Naive thymus-derived CD8-positive, alpha-beta T cell (primary cell): ENCODE results near the gene VRK2. TPM values are rescaled to one million over a fixed set of nuclear protein-coding genes. Genes with fewer than 3 reads are reported as not detected.

Experiments used
- ATAC-seq, 2 donors: fragments of 150-1000 bp; cut with Tn5 transposase in 1 of 2; sonication (Bioruptor Pico), chemical (Tn5 transposase) in 1 of 2; 1 replicate in 1 of 2; 2 replicates in 1 of 2; pipeline ENCODE4 v1.10.0; 2021; ENCODE audit warnings: mild to moderate bottlenecking in 2 of 2, moderate library complexity in 2 of 2
- POLR2A ChIA-PET: fragments of 350-600 bp; sonication (Branson Sonifier 250); formaldehyde crosslinking; loops from one replicate; lab custom pipeline; 2021; ENCODE audit warnings: antibody characterized with exemption; lab: Charles Lee
- DNase-seq, 10 donors: peaks; one replicate each; pipeline versions ENCODE4 v3.0.0 to v3.0.0-alpha.2; 2020 to 2022
- H3K27ac Mint-ChIP-seq, 10 donors: one replicate each; pipeline ENCODE4 v1.8.0; 2020 to 2022; ENCODE audit warnings: mild to moderate bottlenecking in 10 of 10, mixed read lengths in 10 of 10, moderate library complexity in 4 of 10, inconsistent platforms in 1 of 10
- H3K27me3 Mint-ChIP-seq, 5 donors: one replicate each; pipeline ENCODE4 v1.8.0; 2021 to 2022; ENCODE audit warnings: mixed read lengths in 5 of 5
- H3K36me3 Mint-ChIP-seq, 3 donors: one replicate each; pipeline ENCODE4 v1.8.0; 2020 to 2022; ENCODE audit warnings: mixed read lengths in 3 of 3, mild to moderate bottlenecking in 2 of 3, inconsistent platforms in 1 of 3
- H3K4me1 Mint-ChIP-seq, 4 donors: one replicate each; pipeline ENCODE4 v1.8.0; 2021 to 2022; ENCODE audit warnings: mixed read lengths in 4 of 4
- H3K4me3 Mint-ChIP-seq, 10 donors: one replicate each; pipeline ENCODE4 v1.8.0; 2020 to 2022; ENCODE audit warnings: mild to moderate bottlenecking in 10 of 10, mixed read lengths in 10 of 10, moderate library complexity in 6 of 10, inconsistent platforms in 1 of 10
- H3K9me3 Mint-ChIP-seq, 9 donors: one replicate each; pipeline ENCODE4 v1.8.0; 2020 to 2022; ENCODE audit warnings: mixed read lengths in 9 of 9, mild to moderate bottlenecking in 3 of 9, inconsistent platforms in 1 of 9, moderate library complexity in 1 of 9
- polyA plus RNA-seq, 3 donors: library from polyadenylated mRNA; unstranded; fragments of 300-500 nt; fragmentation: Illumina TruSeq; gene quantifications; one replicate each; pipeline ENCODE4 v1.2.3, GENCODE V29; 2021
- total RNA-seq, 8 experiments: library from RNA in 2 of 8; stranded (reverse) in 2 of 8; gene quantifications; one replicate each; pipeline ENCODE4 v1.2.3 and lab custom pipeline; 2021 to 2026

The VRK2 gene
- total and polyA plus RNA-seq, 5 experiments from 2014 or later = 10.7 to 16.8 (median 15.6) TPM

DNA sequence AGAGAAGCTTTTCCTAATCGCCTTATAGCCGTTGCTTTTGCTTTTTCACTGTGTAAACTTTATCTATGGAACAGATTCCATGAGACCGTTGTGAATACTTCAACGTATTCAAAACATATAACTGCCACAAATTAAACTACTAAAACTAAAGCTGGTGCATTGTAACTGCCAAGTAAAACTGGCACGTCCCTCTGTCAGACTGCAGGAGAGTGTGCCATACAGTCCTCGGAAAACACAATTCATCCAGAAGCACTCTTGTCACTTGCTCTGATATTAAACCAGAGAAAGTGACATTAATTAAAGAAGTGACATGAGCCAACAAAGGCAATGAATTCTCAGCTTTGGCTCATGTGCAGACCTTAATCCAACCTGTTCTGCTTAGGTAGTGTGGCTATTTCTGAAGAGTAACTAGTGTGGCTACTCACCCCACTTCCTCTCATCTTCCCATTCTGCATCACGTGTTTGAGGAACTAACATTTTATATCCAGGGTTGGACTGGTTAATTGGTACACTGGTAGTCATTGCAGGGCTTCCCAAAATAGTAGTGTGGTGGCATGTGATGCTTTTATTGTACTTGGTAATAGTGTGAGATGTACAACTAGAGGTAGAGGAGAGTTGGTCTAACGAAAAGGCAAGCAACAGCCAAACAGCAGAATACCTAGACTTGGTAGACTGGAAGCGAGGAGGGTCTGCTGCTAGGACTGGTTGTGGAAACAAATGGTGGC is 9.7 kb downstream of the VRK2 start:
- DNase-seq (no peak), ATAC-seq (no peak)
- H3K4me1 Mint-ChIP-seq = peaks cover 0 to 8% (median 3%) of the 10 kb centered on the region in 4 donors
- H3K36me3 Mint-ChIP-seq = peaks cover 0 to 48% (median 27%) of the 10 kb centered on the region in 3 donors
- POLR2A ChIA-PET = no interaction called here
- no peaks in the 10 kb centered on the region for H3K9me3 Mint-ChIP-seq
- H3K27me3 Mint-ChIP-seq = no peaks in the 10 kb centered on the region
- H3K27ac Mint-ChIP-seq = no peak overlapping the region
- H3K4me3 Mint-ChIP-seq = no peak overlapping the region

DNA sequence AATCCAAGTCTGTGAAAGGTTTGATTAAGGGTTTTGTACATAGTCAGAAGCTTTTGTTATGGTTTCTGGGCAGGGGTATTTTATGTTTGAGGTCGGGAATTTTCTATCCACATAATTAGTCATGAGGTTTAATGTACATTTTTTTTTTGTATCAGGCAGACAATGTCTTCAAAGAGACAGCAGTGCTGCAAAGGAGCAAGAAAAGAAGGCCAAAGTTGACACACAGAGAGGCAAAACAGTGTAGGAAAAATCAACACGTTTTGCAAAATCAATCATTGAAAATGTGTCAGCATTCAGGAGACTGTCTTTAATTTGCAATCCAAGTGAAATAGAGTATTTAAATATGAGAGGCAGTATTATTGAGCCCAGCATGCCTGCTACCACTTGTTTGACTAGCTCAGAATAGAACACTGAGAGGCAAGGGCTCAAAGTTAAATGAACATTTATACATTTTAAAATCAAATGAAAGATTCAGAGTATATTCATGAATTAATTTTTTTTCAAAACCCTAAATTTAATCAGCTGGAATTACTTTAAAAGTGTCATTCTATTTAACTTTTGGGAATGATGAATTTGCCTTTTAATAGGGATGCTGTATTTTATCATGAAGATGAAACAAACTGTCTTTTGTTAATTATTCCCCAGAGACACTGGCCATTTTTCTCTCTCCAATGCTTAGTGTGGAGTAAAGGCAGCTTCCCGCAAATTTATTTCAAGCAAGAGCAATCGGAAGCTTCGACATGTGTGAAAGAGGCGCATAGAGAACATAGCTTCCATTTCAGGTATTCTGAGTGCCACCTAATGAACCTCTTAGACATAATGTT is 11.3 kb downstream of the VRK2 start:
- DNase-seq (no peak), ATAC-seq (no peak)
- no peaks in the 10 kb centered on the region for H3K9me3 Mint-ChIP-seq
- H3K27me3 Mint-ChIP-seq = no peaks in the 10 kb centered on the region
- H3K36me3 Mint-ChIP-seq = peaks cover 0 to 41% (median 27%) of the 10 kb centered on the region in 3 donors
- POLR2A ChIA-PET = no interaction called here
- no peak overlapping the region for H3K27ac Mint-ChIP-seq
- H3K4me3 Mint-ChIP-seq = no peak overlapping the region
- peaks cover 7 to 14% (median 10%) of the 10 kb centered on the region in 4 donors for H3K4me1 Mint-ChIP-seq

DNA sequence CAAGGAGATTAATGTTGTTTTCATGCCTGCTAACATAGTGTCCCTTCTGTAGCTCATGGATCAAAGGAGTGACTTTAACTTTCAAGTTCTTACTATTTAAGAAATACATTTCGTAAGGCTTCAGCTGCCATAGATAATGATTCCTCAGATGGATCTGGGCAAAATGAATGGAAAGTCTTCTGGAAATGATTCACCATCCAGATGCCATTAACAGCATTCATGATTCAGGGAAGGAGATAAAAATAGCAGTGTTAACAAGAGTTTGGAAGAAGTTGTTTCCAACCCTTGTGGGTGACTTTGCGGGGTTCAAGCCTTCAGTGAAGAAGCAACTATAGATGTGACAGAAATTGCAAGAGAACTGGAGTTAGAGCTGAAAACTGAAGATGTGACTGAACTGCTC is 17.0 kb downstream of the VRK2 start:
- no peak for DNase-seq
- H3K9me3 Mint-ChIP-seq = peaks cover 0 to 6% (median 4%) of the 10 kb centered on the region in 9 donors
- peaks cover 20 to 47% (median 32%) of the 10 kb centered on the region in 4 donors for H3K4me1 Mint-ChIP-seq
- no peaks in the 10 kb centered on the region for H3K27me3 Mint-ChIP-seq
- peaks cover 6 to 29% (median 24%) of the 10 kb centered on the region in 3 donors for H3K36me3 Mint-ChIP-seq
- peak overlapping the region in 4 of 10 donors; percentile 2 to 28 (median 6) for H3K27ac Mint-ChIP-seq
- H3K4me3 Mint-ChIP-seq = peak overlapping the region in 9 of 10 donors; percentile 8 to 77 (median 60)
- POLR2A ChIA-PET = no interaction called here
- ATAC-seq = no peak

DNA sequence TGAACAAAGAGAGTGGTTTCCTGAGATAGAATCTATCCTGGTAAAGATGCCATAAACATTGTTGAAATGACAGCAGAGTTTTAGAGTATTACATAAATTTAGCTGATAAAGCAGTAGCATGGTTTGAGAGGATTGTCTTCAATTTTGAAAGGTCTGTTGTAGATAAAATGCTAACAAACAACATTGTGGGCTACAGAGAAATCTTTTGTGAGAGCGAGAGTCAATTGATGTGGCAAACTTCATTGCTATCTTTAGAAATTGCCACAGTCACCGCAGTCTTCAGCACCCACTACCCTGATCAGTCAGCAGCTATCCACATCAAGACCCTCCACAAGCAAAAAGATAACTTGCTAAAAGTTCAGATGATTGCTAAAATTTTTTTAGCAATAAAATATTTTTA is 17.5 kb downstream of the VRK2 start:
- DNase-seq (peak in 4 of 10 donors; percentile 5 to 44 (median 26)), ATAC-seq (peak; percentile 77 to 81)
- Mint-ChIP-seq H3K27ac (peak overlapping the region in 4 of 10 donors; percentile 2 to 28 (median 6)), H3K36me3 (peaks cover 11 to 30% (median 24%) of the 10 kb centered on the region in 3 donors), H3K4me1 (peaks cover 20 to 47% (median 32%) of the 10 kb centered on the region in 4 donors), H3K4me3 (peak overlapping the region in 9 of 10 donors; percentile 8 to 77 (median 60)), H3K9me3 (peaks cover 0 to 10% (median 5%) of the 10 kb centered on the region in 9 donors), H3K27me3 (no peaks in the 10 kb centered on the region)
- POLR2A ChIA-PET = no interaction called here

DNA sequence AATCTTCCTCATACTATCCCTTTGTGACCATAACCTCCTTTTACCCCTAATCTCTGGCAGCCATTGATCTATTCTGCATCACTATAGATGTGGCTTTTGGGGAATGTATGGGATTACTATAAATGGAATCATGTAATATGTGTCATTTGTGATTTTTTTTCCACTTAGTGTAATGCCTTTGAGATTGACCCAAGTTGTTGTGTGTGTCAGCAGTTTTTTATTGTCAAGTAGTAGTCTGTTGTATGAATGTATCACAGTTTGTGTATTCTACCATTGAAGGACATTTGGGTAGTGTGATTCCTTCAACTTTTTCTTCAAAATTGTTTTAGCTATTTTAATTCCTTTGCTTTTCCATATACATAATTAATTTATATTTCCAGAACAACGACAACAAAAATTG is 18.6 kb downstream of the VRK2 start:
- Mint-ChIP-seq H3K27me3 (no peaks in the 10 kb centered on the region), H3K9me3 (peaks cover 0 to 18% (median 5%) of the 10 kb centered on the region in 9 donors), H3K4me1 (peaks cover 20 to 45% (median 33%) of the 10 kb centered on the region in 4 donors), H3K36me3 (peaks cover 12 to 34% (median 26%) of the 10 kb centered on the region in 3 donors), H3K27ac (no peak overlapping the region), H3K4me3 (no peak overlapping the region)
- ATAC-seq (no peak), DNase-seq (no peak)
- POLR2A ChIA-PET = no interaction called here

DNA sequence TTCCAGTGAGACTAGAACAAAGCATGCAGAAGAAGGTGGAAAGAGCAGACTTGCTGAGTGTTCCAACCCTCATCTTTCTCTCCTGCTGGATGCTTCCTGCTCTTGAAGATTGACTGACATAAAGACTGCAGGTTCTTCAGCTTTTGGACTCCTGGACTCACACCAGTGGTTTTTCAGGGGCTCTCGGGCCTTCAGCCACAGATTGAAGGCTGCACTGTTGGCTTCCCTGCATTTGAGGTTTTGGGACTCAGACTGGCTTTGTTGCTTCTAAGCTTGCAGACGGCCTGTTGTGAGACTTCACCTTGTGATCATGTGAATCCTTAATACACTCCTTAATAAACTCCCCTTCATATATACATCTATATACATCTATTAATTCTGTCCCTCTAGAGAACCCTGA is 20.4 kb downstream of the VRK2 start:
- POLR2A ChIA-PET = no interaction called here
- H3K9me3 Mint-ChIP-seq = peaks cover 0 to 22% (median 5%) of the 10 kb centered on the region in 9 donors
- peaks cover 15 to 34% (median 22%) of the 10 kb centered on the region in 3 donors for H3K36me3 Mint-ChIP-seq
- peaks cover 21 to 49% (median 32%) of the 10 kb centered on the region in 4 donors for H3K4me1 Mint-ChIP-seq
- no peak for DNase-seq
- H3K27ac Mint-ChIP-seq = peak overlapping the region in 1 of 10 donors; percentile 53
- H3K27me3 Mint-ChIP-seq = no peaks in the 10 kb centered on the region
- ATAC-seq = no peak
- H3K4me3 Mint-ChIP-seq = no peak overlapping the region

DNA sequence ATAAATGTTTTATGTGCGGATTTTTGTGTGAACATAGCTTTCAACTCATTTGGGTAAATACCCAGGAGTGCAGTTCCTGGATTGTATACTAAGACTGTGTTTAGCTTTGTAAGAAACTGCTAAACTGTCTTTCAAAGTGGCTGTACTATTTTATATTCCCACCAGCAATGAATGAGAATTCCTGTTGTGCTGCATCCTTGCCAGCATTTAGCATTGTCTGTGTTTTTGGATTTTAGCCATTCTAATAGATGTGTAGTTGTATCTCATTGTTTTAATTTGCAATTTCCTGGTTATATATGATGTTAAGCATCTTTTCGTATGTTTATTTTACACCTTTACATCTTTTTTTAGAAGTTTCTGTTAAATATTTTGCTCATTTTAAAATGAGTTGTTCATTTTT is 24.2 kb downstream of the VRK2 start:
- Mint-ChIP-seq H3K4me3 (no peak overlapping the region), H3K36me3 (peaks cover 15 to 54% (median 24%) of the 10 kb centered on the region in 3 donors), H3K9me3 (peaks cover 0 to 22% (median 7%) of the 10 kb centered on the region in 9 donors), H3K27me3 (no peaks in the 10 kb centered on the region), H3K27ac (no peak overlapping the region), H3K4me1 (peaks cover 6 to 27% (median 10%) of the 10 kb centered on the region in 4 donors)
- DNase-seq = no peak
- no peak for ATAC-seq
- POLR2A ChIA-PET = no interaction called here

DNA sequence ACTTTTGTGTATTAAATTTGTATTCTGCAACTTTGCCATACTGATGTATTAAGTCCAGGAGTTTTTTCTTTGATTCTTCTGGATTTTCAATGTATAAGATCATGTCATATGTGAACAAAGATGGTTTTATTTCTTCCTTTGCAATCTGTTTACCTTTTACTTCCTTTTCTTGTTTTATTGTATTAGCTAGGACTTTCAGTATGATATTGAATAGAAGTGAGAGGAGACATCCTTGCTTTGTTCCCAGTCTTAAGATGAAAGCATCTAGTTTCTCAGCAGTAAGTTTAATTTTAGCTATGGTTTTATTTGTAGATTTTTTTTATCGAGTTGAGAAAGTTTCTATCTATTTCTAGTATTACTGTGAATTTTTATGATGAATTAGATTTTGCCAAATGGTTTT is 25.5 kb downstream of the VRK2 start:
- no peak overlapping the region for H3K4me3 Mint-ChIP-seq
- no peak for ATAC-seq
- DNase-seq = no peak
- no peaks in the 10 kb centered on the region for H3K27me3 Mint-ChIP-seq
- no peak overlapping the region for H3K27ac Mint-ChIP-seq
- peaks cover 0 to 22% (median 7%) of the 10 kb centered on the region in 9 donors for H3K9me3 Mint-ChIP-seq
- peaks cover 15 to 50% (median 22%) of the 10 kb centered on the region in 3 donors for H3K36me3 Mint-ChIP-seq
- POLR2A ChIA-PET = no interaction called here
- H3K4me1 Mint-ChIP-seq = peaks cover 0 to 17% (median 4%) of the 10 kb centered on the region in 4 donors

DNA sequence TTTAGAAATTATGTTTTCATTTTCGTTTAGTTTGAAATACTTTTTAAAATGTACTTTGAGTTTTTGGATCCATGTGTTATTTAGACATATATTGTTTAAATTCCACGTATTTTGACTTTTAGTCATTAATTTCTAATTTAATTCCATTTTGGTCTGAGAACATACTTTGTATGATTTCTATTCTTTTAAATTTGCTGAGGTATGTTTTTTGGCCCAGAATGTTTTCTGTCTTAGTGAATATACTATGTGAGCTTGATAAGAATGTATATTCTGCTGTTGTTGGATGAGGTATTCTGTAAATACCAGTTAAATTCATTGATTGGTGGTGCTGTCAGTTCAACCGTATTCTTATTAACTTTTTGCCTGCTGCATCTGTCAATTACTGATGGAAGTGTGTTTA is 26.4 kb downstream of the VRK2 start:
- peaks cover 0 to 22% (median 7%) of the 10 kb centered on the region in 9 donors for H3K9me3 Mint-ChIP-seq
- H3K27ac Mint-ChIP-seq = no peak overlapping the region
- H3K36me3 Mint-ChIP-seq = peaks cover 19 to 49% (median 20%) of the 10 kb centered on the region in 3 donors
- H3K4me1 Mint-ChIP-seq = peaks cover 6 to 17% (median 9%) of the 10 kb centered on the region in 4 donors
- no peaks in the 10 kb centered on the region for H3K27me3 Mint-ChIP-seq
- POLR2A ChIA-PET = no interaction called here
- no peak overlapping the region for H3K4me3 Mint-ChIP-seq
- no peak for ATAC-seq
- DNase-seq = no peak

DNA sequence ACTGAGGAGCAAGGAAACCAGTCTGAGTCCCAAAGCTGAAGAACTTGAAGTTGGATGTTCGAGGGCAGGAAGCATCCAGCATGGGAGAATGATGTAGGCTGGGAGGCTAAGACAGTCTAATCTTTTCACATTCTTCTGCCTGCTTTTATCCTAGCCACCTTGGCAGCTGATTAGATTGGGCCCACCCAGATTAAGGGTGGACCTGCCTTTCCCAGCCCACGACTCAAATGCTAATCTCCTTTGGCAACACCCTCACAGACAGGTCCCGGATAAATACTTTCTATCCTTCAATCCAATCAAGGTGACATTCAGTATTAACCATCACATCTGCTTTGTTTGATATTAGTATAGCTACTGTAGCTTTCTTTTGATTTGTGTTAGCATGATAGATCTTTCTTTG is 27.1 kb downstream of the VRK2 start:
- Mint-ChIP-seq H3K9me3 (peaks cover 0 to 15% (median 2%) of the 10 kb centered on the region in 9 donors), H3K4me1 (peaks cover 6 to 21% (median 11%) of the 10 kb centered on the region in 4 donors), H3K4me3 (no peak overlapping the region), H3K36me3 (peaks cover 12 to 41% (median 13%) of the 10 kb centered on the region in 3 donors), H3K27ac (no peak overlapping the region), H3K27me3 (no peaks in the 10 kb centered on the region)
- ATAC-seq (no peak), DNase-seq (no peak)
- POLR2A ChIA-PET = no interaction called here

DNA sequence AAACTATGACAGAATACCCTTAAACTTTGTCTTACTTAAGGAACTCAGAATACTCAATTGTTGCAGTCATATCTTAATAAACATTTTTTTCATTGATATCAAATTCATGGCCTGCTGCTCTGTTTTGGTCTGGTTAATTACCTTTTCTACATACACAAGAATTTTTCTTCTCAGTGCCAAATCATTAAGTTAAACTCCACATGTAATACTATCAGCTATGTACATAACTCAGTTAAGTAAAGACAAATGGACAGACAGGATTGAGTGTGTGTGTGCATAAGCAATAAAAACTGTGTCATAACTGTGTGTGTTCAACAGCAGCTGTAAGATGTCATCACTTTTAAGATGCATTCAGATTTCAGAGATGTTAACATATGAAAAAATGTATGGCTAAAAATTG is 34.4 kb downstream of the VRK2 start:
- Mint-ChIP-seq H3K4me1 (peaks cover 7 to 10% (median 9%) of the 10 kb centered on the region in 4 donors), H3K4me3 (no peak overlapping the region), H3K9me3 (peaks cover 0 to 2% (median 0%) of the 10 kb centered on the region in 9 donors), H3K36me3 (peaks cover 5 to 15% (median 12%) of the 10 kb centered on the region in 3 donors), H3K27ac (no peak overlapping the region), H3K27me3 (no peaks in the 10 kb centered on the region)
- ATAC-seq (no peak), DNase-seq (no peak)
- POLR2A ChIA-PET = no interaction called here

DNA sequence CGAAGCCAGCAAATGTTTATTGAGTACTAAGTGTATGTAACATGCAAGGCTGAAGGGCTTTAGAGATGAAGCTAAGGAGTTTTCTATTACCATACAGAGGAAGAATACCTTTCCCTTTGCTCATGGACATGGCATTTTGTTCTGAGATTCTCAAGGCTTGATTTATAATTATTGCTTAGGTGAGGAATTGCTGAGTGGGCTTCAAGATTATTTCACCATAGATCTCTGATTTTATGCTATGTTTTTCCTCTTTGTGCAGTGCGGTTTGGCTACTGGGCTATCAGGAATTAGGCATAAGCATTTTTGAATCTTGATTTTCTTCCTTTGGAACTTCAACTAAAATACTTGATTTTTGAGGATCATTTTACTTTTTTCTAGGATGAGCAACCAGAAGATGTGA is 42.5 kb downstream of the VRK2 start:
- H3K36me3 Mint-ChIP-seq = peaks cover 17 to 72% (median 48%) of the 10 kb centered on the region in 3 donors
- no peaks in the 10 kb centered on the region for H3K27me3 Mint-ChIP-seq
- H3K9me3 Mint-ChIP-seq = peaks cover 0 to 6% (median 4%) of the 10 kb centered on the region in 9 donors
- POLR2A ChIA-PET = no interaction called here
- ATAC-seq (no peak), DNase-seq (no peak)
- no peak overlapping the region for H3K27ac Mint-ChIP-seq
- peaks cover 0 to 5% (median 2%) of the 10 kb centered on the region in 4 donors for H3K4me1 Mint-ChIP-seq
- no peak overlapping the region for H3K4me3 Mint-ChIP-seq
